Activated T-cell treated with anti-CD3 and anti-CD28 coated beads for 4 hours (primary cell): ENCODE data around the gene SLC25A22.
A peak's percentile ranks its signal among the peaks of the same experiment; 100 is the strongest.

ENCODE experiments used
- DNase-seq: peaks from one replicate; pipeline ENCODE4 v3.0.0-alpha.2; 2020

The SLC25A22 gene

GRCh38 chr11:798093-798713 is at the start of gene SLC25A22:
Gene SLC25A22 (minus strand): TSS chr11:798281. CDS start chr11:795006, 3,275 bp downstream.
- DNase-seq = peak; percentile 79

GRCh38 chr11:847876-848275 is 49.8 kb upstream of the SLC25A22 start:
- DNase-seq = no peak

GRCh38 chr11:846496-847098 is 48.5 kb upstream of the SLC25A22 start:
- DNase-seq = no peak

DNA sequence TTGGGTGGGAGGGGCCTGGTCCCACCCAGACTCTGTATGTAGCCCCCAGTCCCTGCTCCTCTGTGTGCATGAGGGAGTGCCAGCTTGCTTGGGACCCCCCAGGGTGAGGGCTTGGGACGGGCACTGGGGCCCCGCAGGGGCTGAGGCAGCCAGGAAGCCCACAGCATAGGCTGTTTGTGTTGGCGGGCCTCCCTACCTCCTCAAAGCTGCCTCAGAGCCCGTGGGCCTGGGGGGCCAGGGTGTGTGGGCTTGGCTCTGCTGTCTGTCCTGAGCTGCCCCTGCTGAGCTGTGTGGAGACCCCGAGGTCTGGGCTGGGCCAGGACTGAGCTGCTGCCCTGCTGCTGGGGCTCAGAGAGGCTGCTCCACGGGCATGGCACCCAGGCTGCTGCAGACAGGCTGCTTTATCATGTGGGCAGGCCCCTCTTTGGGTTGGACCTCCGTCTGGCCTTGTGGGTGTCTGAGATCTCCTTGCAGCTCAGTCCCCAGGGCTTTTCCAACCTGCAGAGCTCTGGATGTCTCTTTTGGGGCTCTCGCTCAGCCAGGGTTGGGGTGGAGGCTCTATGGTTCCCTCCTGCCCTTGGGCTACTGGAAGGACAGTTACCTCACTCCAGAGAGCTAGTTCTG is 47.9 kb upstream of the SLC25A22 start:
- no peak for DNase-seq

DNA sequence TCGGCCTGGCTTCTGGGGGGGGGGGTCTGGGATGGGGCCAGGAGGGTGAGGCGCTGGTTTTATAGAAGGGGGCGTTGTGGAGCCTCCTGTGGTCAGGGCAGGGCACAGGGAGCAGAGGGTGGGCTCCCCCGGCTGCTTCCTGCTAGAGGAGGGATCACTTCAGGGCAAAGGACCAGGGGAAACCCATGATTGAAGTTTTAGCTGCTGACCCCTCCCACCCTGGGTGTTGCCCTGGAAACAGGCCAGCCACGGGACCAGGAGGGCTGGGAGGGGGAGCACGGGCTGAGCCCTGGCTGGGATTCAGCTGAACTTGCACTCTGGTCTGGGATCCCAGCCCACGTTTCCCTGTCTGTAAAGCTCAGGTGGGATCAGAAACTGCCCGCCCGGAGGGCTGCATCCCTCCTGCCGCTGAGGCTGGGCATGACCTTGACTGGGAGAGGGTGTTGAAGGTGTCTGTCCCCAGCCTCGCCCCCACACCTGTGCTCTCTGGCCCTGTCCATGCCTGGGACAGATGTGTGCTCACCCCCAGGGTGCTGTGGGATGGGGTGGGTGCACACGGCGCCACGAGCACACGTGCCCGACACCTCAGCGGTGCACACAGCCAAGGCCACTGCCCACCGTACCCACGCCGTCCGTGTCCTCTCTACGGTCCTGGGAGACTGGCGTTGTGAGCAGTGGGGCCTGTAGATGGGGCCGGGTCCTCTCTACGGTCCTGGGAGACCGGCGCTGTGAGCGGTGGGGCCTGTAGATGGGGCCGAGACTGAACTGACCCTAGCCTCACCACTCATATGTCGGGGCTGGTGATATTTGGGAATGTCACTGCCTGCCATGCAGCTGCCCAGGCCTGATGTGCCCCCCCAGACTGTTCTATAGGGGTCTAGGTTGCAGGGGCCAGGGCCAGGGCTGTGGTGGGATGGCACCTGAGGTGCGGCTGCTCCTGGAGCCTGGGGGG is 46.9 kb upstream of the SLC25A22 start:
- DNase-seq = no peak

DNA sequence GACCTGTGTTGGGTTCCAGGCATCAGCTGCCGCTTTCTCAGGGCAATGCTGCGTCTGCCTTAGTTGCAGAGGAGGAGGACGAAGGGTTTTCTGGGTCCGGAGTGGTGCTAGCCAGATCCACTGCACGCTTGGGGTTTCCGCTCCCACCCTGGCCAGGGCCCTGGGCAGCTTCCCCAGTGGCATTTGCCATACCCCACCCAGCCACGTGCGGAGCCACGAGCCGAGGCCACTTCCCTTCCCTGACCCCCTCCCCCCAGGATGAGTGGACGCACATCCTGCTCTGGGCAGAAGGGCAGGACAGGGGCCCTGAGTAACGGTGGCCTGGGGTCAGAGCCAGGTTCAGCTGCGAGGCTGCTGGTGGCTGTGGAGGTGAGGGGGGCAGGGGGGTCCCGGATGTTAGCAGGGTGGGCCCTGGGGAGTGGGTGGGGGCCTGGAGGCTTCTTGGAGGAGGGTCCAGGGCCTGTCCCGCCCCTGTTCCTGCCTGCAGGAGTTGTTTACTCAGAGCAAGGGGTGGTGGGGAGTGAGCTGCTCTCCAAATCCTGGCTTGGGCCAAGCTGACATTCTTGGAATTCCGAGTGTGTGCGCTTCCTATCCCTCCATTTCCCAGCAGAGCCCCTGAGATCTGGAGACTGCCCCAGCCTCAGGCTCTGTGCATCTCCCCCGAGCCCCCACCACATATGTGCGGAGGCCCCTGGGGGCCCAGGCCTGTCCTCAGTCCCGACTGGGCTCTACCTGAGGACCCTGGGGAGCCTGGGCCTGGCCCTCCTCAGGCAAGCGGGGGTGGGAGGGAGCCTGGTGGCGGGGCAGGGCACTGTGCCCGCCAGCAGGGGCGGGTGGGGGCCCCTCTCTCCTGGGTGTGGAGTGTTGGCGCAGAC is 46.0 kb upstream of the SLC25A22 start:
- no peak for DNase-seq

GRCh38 chr11:843086-843734 is 45.1 kb upstream of the SLC25A22 start:
- DNase-seq = no peak

DNA sequence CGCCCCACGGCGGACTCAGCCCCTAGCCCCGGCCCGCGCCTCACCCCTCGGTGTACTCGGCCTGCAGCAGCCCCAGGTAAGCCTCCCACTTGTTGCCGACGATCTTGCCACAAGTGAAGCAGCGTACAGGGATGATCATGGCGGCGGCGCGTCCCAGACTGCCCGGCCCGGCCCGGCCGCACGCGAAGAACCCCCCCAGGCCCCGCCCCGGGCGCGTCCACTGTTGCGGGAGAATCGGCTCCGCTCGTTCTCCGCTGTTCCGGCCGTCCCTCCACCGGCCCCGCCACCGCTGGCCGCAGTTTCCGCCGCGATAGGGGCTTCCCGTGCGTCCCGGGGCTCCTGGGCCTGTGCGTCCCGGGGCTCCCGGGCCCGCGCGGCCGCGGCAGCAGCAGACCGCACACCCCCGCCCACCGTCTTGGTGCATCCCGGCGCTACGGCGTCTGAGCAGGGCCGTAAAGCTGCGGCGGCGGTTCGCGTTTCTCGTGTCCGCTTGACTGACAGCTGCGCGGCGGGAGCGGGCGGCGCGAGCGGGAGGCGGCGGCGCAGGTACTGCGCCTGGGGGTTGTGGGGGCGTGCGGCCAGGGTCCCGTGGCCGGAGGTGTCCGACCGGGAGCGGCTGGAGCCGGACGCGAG is 44.4 kb upstream of the SLC25A22 start, which contains the start of the genes POLR2L and TSPAN4:
Gene POLR2L (minus strand): TSS at position 160 of the 633 bp plus-strand sequence. CDS start 21 bp downstream, at position 139.
Gene TSPAN4 (plus strand): TSS at position 483 of the 633 bp plus-strand sequence. CDS start 7,453 bp downstream, outside the sequence.
- DNase-seq = peak; percentile 86

- no peak for DNase-seq
These were observed 43.9 kb upstream of the SLC25A22 start for GRCh38 chr11:841981-842369.

- no peak for DNase-seq
These were observed 42.0 kb upstream of the SLC25A22 start for GRCh38 chr11:839875-840617.

- no peak for DNase-seq
These were observed 41.2 kb upstream of the SLC25A22 start for GRCh38 chr11:839280-839623.

DNA sequence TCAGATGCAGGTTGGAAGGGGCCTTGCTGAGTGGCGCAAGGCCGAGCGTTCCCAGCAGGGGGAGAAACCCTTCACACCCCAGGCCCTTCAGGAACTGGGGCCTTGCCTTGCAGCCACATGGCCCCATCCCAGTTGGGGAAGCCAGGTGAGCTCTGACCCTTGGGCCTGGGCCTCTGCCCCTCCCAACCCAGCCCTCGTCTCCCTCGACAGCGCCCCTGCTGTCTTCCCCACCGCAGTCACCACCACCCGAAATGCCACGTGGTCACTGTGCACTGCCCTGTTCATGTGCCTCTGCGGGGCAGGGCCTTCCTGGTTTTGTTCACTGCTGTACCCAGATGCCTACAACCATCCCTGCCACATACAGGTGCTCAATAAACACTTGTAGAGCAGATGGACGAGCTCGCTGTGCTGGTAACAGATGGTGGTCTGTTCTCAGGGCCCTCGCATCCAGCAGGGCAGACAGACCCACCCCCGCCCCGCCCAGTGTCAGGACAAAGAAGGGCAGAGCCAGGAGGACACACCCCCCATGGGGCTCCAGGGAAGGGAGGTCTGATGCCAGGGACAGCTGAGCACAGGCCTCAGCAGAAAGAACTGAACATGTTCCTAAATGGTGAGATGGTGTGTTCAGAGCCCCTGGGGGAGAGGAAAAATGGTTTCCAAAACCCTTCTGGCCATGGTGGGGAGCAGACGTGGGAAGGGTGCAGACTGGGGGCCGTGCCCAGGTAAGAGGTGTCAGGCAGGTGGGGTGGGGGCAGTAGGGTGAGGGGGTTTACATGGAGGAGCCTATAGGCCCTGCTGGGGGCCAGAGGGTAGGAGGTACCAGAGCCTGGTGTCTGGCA is 40.6 kb upstream of the SLC25A22 start:
- no peak for DNase-seq

- no peak for DNase-seq
These were observed 39.9 kb upstream of the SLC25A22 start for GRCh38 chr11:837990-838307.

GRCh38 chr11:837189-837989 is 39.3 kb upstream of the SLC25A22 start:
- DNase-seq = no peak

- DNase-seq = no peak
These were observed 38.6 kb upstream of the SLC25A22 start for GRCh38 chr11:836700-837099.

DNA sequence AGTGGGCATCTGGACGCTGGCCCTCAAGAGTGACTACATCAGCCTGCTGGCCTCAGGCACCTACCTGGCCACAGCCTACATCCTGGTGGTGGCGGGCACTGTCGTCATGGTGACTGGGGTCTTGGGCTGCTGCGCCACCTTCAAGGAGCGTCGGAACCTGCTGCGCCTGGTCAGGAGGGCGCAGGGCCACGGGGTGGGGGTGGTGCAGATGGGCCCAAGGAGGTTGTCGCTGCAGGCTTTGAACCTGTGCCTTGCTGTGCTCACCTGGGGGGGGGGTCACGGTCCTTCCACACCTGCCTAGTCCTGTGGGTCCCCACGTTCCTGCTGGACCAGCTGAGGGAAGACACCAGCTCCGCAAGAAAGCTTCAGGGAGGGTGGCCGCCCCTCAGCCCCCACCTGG is 38.2 kb upstream of the SLC25A22 start:
- DNase-seq = no peak

- DNase-seq = no peak
These were observed 36.6 kb upstream of the SLC25A22 start for GRCh38 chr11:834371-835316.
